ENCODE results near the gene C2orf81. TPM values are rescaled to one million over a fixed set of nuclear protein-coding genes. Genes with fewer than 3 reads are reported as not detected.

The C2orf81 gene
- total RNA-seq, 4 donors from 2014 or later, result 0.88 to 1.4 TPM; not detected in 2

GRCh38 chr2:74399785-74400184, 21.6 kb downstream of the C2orf81 start:
- no peak for TF ChIP-seq CTCF (IDR thresholded peaks at IDR 0.05; ENCODE audit: low read depth)

DNA sequence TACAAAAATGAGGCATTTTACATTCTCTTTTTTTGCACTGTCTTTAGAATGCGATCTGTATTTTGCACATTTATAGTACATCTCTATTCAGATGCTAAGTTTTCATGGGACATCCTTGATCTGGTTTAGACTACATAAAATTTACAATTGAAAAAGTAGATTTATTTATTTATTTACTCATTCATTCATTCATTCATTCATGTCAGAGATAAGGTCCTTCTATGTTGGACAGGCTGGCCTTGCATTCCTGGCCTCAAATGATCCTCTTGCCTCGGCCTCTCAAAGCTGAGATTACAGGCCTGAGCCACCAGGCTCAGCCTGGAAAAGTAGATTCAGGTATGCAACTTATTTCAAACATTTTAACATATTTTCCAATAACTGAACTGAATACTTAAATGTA, 25.3 kb downstream of the C2orf81 start:
- TF ChIP-seq CTCF (IDR thresholded peaks at IDR 0.05; ENCODE audit: low read depth), result no peak

DNA sequence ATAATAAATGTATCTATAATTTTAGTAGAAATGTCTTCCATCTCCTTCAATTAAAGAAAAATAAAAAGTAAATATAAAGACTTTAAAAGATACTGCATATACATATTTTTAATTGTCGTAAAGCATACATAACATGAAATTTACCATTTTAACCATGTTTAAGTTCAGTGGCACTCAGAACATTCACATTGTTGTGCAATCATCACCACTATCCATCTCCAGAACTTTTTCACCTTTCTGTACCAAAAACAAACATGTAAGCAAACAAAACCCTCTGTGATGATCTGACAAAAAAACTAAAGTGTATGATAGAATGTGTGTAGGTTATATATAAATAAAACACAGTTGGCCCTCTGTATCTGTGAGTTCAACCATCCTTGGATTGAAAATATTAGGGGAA, 27.9 kb downstream of the C2orf81 start:
- TF ChIP-seq CTCF (IDR thresholded peaks at IDR 0.05; ENCODE audit: low read depth), result no peak

DNA sequence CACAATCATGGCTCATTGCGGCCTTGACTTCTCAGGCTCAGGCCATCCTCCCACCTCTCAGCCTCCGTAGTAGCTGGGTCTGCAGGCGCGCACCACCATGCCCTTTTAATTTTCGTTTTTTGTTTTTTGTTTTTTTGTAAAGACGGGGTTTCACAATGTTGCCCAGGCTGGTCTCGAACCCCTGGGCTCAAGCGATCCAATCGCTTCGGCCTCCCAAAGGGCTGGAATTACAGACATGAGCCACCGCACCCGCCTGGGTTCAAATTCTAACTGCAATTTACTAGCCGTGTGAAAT, 29.0 kb downstream of the C2orf81 start:
- TF ChIP-seq CTCF (IDR thresholded peaks at IDR 0.05; ENCODE audit: low read depth), result no peak

GRCh38 chr2:74391580-74392448, 29.6 kb downstream of the C2orf81 start:
- no peak for TF ChIP-seq CTCF (IDR thresholded peaks at IDR 0.05; ENCODE audit: low read depth)

- no peak for TF ChIP-seq CTCF (IDR thresholded peaks at IDR 0.05; ENCODE audit: low read depth)
These were observed 30.2 kb downstream of the C2orf81 start for GRCh38 chr2:74391209-74391579.

- TF ChIP-seq CTCF (IDR thresholded peaks at IDR 0.05; ENCODE audit: low read depth), result no peak
These were observed 30.8 kb downstream of the C2orf81 start for GRCh38 chr2:74390606-74391005.
